Measurements from ENCODE around the gene PCLO.
"Not testable (repeated sequence)": the region's sequence is repeated elsewhere in the genome, so short reads cannot be mapped to it uniquely, and the experiment has no call there.

The PCLO gene

GRCh38 chr7:82961240-82961639, 201.4 kb downstream of the PCLO start:
- DNase-seq (ENCODE audit: low spot score): no peak

GRCh38 chr7:82959528-82959927, 203.2 kb downstream of the PCLO start:
- no peak for DNase-seq (ENCODE audit: low spot score)

GRCh38 chr7:82957521-82957920, 205.2 kb downstream of the PCLO start:
- no peak for DNase-seq (ENCODE audit: low spot score)

- DNase-seq (ENCODE audit: low spot score): no peak
These were observed 209.2 kb downstream of the PCLO start for GRCh38 chr7:82953324-82954027.

- DNase-seq (ENCODE audit: low spot score): no peak
These were observed 212.2 kb downstream of the PCLO start for GRCh38 chr7:82950436-82950835.

GRCh38 chr7:82945480-82945879, 217.2 kb downstream of the PCLO start:
- DNase-seq (ENCODE audit: low spot score): no peak

GRCh38 chr7:82945056-82945455, 217.6 kb downstream of the PCLO start:
- DNase-seq (ENCODE audit: low spot score): no peak

GRCh38 chr7:82932516-82932915, 230.2 kb downstream of the PCLO start:
- no peak for DNase-seq (ENCODE audit: low spot score)

- no peak for DNase-seq (ENCODE audit: low spot score)
These were observed 236.2 kb downstream of the PCLO start for GRCh38 chr7:82926477-82926876.

- DNase-seq (ENCODE audit: low spot score): no peak
These were observed 237.4 kb downstream of the PCLO start for GRCh38 chr7:82925331-82925730.

- no peak for DNase-seq (ENCODE audit: low spot score)
These were observed 256.2 kb downstream of the PCLO start for GRCh38 chr7:82906502-82906901.

- no peak for DNase-seq (ENCODE audit: low spot score)
These were observed 257.8 kb downstream of the PCLO start for GRCh38 chr7:82904871-82905270.

- not testable (repeated sequence) for DNase-seq (ENCODE audit: low spot score)
These were observed 261.6 kb downstream of the PCLO start for GRCh38 chr7:82901098-82901497.

GRCh38 chr7:82897500-82897899, 265.2 kb downstream of the PCLO start:
- DNase-seq (ENCODE audit: low spot score): no peak

- not testable (repeated sequence) for DNase-seq (ENCODE audit: low spot score)
These were observed 268.3 kb downstream of the PCLO start for GRCh38 chr7:82894341-82894740.

GRCh38 chr7:82886324-82886723, 276.4 kb downstream of the PCLO start:
- DNase-seq (ENCODE audit: low spot score): no peak

GRCh38 chr7:82865856-82866255, 296.8 kb downstream of the PCLO start:
- DNase-seq (ENCODE audit: low spot score): no peak

- DNase-seq (ENCODE audit: low spot score): no peak
These were observed 303.4 kb downstream of the PCLO start for GRCh38 chr7:82859106-82859850.

GRCh38 chr7:82851121-82851520, 311.6 kb downstream of the PCLO start:
- DNase-seq (ENCODE audit: low spot score): no peak

GRCh38 chr7:82841828-82842227, 320.9 kb downstream of the PCLO start:
- no peak for DNase-seq (ENCODE audit: low spot score)

GRCh38 chr7:82840061-82840460, 322.6 kb downstream of the PCLO start:
- DNase-seq (ENCODE audit: low spot score): no peak

GRCh38 chr7:82839555-82839954, 323.1 kb downstream of the PCLO start:
- DNase-seq (ENCODE audit: low spot score): no peak

- no peak for DNase-seq (ENCODE audit: low spot score)
These were observed 323.6 kb downstream of the PCLO start for GRCh38 chr7:82839063-82839462.

- no peak for DNase-seq (ENCODE audit: low spot score)
These were observed 324.4 kb downstream of the PCLO start for GRCh38 chr7:82838314-82838713.
